ENCODE measurements around the gene ABTB1. TPM values are rescaled to one million over a fixed set of nuclear protein-coding genes. Genes with fewer than 3 reads are reported as not detected.
"Not testable (repeated sequence)": the region's sequence is repeated elsewhere in the genome, so short reads cannot be mapped to it uniquely, and the experiment has no call there.

The ABTB1 gene
- total RNA-seq, 1 donor from 2014 or later: 47.5 TPM

- Histone ChIP-seq H3K4me3 (no peak overlapping the region), H3K9me3 (no peaks in the 10 kb centered on the region), H3K4me1 (peaks cover 5% of the 10 kb centered on the region), H3K36me3 (peaks cover 21% of the 10 kb centered on the region), H3K27me3 (no peaks in the 10 kb centered on the region), H3K27ac (no peak overlapping the region)
- TF ChIP-seq, protein P1, sequence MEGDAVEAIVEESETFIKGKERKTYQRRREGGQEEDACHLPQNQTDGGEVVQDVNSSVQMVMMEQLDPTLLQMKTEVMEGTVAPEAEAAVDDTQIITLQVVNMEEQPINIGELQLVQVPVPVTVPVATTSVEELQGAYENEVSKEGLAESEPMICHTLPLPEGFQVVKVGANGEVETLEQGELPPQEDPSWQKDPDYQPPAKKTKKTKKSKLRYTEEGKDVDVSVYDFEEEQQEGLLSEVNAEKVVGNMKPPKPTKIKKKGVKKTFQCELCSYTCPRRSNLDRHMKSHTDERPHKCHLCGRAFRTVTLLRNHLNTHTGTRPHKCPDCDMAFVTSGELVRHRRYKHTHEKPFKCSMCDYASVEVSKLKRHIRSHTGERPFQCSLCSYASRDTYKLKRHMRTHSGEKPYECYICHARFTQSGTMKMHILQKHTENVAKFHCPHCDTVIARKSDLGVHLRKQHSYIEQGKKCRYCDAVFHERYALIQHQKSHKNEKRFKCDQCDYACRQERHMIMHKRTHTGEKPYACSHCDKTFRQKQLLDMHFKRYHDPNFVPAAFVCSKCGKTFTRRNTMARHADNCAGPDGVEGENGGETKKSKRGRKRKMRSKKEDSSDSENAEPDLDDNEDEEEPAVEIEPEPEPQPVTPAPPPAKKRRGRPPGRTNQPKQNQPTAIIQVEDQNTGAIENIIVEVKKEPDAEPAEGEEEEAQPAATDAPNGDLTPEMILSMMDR (IDR thresholded peaks at IDR 0.05): no peak
- ATAC-seq: no peak
- DNase-seq: peak; percentile 40
- intact Hi-C loops (cut with DNase I): no loop called here
Measured at GRCh38 chr3:127678315-127678599, 5.5 kb downstream of the ABTB1 start.

DNA sequence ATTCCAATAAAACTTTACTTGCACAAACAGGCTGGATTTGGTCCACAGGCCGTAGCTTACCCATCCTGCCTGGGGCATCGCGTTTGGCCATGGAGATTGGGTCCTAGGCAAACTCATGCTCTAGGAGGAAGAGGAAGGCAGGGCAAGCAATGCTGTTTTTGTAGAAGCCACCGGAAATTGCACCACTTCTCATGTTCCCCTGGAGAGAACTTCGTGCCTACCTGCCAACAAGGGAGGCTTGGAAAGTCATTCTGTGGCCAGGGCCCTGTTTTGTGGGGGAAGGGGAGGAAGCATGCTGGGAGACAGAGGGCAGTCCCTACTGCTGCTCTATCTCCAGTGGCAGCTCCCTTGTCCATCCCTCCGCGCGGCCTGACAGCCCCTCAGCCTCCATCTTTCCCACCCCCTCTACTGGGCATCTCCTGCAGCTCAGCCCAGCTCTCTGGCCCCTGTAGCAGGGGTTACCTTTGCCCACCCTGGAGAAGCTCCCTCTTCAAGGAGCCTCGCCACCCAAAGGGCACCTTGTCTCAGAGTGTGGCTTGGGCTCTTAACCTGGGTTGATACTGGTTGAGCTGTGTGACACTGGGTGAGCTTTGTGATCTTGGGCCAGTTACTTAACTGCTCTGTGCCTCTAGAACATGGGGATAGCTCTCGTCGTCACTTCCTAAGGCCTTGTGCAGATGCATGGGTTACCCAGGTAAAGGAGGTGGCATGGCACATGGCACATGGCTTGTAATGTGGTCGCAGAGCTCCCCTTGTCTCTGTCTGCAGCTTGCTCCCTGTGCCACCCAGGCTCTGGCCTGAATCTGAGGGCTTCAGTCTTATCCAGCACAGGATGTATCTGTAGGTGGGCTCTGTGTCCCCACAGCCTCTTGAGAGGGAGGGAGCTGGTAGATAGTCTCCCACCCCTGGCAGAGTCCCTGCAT is 6.1 kb downstream of the ABTB1 start:
- TF ChIP-seq, protein P1 (IDR thresholded peaks at IDR 0.05): no peak
- no peaks in the 10 kb centered on the region for H3K27me3 ChIP-seq
- peak; percentile 39 for DNase-seq
- no peak overlapping the region for H3K27ac ChIP-seq
- no peak overlapping the region for H3K4me3 ChIP-seq
- H3K9me3 ChIP-seq: no peaks in the 10 kb centered on the region
- peaks cover 21% of the 10 kb centered on the region for H3K36me3 ChIP-seq
- intact Hi-C loops (cut with DNase I): no loop called here
- peaks cover 3% of the 10 kb centered on the region for H3K4me1 ChIP-seq
- peak; percentile 2 for ATAC-seq

- Histone ChIP-seq H3K9me3 (no peaks in the 10 kb centered on the region), H3K4me3 (no peak overlapping the region), H3K4me1 (no peaks in the 10 kb centered on the region), H3K27me3 (no peaks in the 10 kb centered on the region), H3K36me3 (peaks cover 21% of the 10 kb centered on the region), H3K27ac (no peak overlapping the region)
- intact Hi-C loops (cut with DNase I): loop anchor here (10.0 kb wide), 1 partner anchor 145 kb away; the partner anchor contains the start of gene MGLL
- DNase-seq: peak; percentile 60
- no peak for ATAC-seq
- TF ChIP-seq, protein P1 (IDR thresholded peaks at IDR 0.05): no peak
Measured at GRCh38 chr3:127679534-127680145, 6.9 kb downstream of the ABTB1 start.

DNA sequence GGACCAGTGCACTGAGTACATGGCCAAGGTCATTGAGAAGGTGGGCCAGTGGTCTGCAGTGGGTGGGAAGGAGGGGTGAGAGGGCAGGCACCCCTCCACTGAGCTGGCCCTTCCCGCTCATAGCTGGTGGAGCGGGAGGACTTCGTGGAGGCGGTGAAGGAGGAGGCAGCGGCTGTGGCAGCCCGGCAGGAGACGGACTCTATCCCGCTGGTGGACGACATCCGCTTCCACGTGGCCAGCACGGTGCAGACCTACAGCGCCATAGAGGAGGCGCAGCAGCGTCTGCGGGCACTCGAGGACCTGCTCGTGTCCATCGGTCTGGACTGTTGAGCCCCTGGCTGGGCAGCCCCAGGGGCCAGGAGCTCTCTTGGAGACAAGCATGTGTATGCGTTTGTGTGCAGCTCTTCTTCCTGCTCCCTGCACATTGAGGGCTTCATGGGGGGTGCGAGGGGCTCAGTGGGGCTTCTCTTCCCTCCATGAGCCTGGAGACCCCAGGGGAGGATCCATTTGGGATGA is 7.5 kb downstream of the ABTB1 start:
- H3K27ac ChIP-seq: no peak overlapping the region
- peaks cover 21% of the 10 kb centered on the region for H3K36me3 ChIP-seq
- no peaks in the 10 kb centered on the region for H3K27me3 ChIP-seq
- H3K4me1 ChIP-seq: no peaks in the 10 kb centered on the region
- no peak overlapping the region for H3K4me3 ChIP-seq
- intact Hi-C loops (cut with DNase I): loop anchor here (10.0 kb wide), 1 partner anchor 145 kb away; the partner anchor contains the start of gene MGLL
- DNase-seq (peak; percentile 63), ATAC-seq (no peak)
- TF ChIP-seq, protein P1 (IDR thresholded peaks at IDR 0.05): no peak
- H3K9me3 ChIP-seq: no peaks in the 10 kb centered on the region

DNA sequence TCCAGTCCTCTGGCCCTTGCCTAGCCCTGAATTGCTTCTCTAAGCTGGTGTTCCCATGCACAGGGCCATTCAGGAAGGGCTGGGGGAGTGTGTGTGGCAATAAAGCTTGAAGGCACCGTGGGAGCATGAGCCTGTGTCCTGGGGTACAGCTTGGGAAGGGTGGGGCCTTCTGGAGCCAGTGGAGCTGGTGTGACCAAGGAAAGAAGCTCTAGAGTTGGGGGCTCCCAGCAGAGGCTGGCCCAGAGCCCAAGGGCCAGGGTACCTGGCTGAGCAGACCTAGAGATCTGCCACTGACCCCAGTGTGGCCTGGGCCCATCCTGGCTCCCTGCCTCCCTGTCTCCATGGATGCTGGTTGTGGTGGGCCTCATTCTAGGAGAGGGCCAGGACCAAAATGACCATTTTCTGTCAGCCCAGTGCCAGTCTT is 8.1 kb downstream of the ABTB1 start:
- Histone ChIP-seq H3K9me3 (no peaks in the 10 kb centered on the region), H3K4me1 (no peaks in the 10 kb centered on the region), H3K4me3 (no peak overlapping the region), H3K27ac (no peak overlapping the region), H3K27me3 (no peaks in the 10 kb centered on the region), H3K36me3 (peaks cover 21% of the 10 kb centered on the region)
- intact Hi-C loops (cut with DNase I): loop anchor here (10.0 kb wide), 1 partner anchor 144 kb away; the partner anchor contains the start of gene MGLL
- TF ChIP-seq, protein P1 (IDR thresholded peaks at IDR 0.05): no peak
- DNase-seq (peak; percentile 55), ATAC-seq (no peak)

DNA sequence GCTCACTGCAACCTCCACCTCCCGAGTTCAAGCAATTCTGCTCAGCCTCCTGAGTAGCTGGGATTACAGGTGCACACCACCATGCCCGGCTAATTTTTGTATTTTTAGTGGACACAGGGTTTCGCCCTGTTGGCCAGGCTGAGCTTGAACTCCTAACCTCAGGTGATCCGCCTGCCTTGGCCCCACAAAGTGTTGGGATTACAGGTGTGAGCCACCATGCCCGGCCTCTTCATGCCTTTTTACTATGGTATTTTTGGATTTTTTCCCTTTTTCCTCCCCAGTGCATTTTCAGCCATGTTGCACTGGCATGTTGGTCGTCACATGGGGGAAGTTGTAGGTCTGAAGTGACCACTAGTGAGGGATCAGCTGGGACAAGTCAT is 9.4 kb downstream of the ABTB1 start:
- not testable (repeated sequence) for H3K4me3 ChIP-seq, H3K27ac ChIP-seq, H3K4me1 ChIP-seq, ATAC-seq, H3K9me3 ChIP-seq, DNase-seq, H3K27me3 ChIP-seq
- peaks cover 11% of the 10 kb centered on the region for H3K36me3 ChIP-seq
- intact Hi-C loops (cut with DNase I): loop anchor here (10.0 kb wide), 1 partner anchor 143 kb away; the partner anchor contains the start of gene MGLL

All from upper lobe of right lung (tissue), 1 donor.